GM21528 (cell line): Measurements from ENCODE around the gene TRIP10.

ENCODE experiments used
- ATAC-seq: cut with Tn5 transposase; IDR thresholded peaks from one replicate; pipeline ENCODE4 v1.9.1; 2021; ENCODE audit warnings: mild to moderate bottlenecking, moderate library complexity; ENCODE audit not compliant: unreplicated experiment, low FRiP score

Gene TRIP10

DNA sequence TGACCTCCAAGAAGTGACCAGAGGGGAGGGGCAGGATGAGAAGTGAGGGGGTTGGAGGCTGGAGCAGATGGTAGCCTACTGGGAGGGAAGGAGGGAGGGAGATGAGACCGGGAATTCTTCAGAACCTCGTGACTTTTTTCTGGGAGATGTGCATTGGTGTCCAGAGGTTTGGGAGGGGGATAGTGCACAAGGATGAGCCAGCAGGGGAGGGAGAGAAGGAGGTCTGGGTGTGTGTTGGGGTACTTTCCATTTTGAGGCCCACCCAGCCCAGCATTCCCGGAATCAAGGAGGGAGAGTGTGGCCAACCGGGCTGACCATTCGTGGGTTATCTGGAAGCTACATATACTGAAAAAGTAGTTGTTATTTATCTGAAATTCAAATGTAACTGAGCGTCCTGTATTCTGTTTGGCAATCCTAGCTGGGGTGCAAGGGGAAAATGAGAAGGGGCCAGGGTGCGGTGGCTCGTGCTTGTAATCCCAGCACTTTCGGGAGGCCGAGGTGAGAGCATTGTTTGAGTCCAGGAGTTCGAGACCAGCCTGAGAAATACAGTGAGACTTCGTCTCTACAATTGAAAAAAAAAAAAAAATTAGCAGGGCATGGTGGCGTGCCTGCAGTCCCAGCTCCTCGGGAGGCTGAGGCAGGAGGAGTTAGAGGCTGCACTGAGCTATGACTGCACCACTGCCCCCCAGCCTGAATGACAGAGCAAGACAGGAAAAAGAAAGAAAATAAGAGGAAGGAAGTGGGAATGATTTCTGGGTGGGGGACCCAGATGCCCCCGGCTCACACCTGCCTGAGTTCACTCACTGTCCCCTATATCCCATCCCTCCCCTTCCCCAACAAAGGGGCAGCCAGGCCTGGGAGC is 14.6 kb upstream of the TRIP10 start:
- no peak for ATAC-seq

DNA sequence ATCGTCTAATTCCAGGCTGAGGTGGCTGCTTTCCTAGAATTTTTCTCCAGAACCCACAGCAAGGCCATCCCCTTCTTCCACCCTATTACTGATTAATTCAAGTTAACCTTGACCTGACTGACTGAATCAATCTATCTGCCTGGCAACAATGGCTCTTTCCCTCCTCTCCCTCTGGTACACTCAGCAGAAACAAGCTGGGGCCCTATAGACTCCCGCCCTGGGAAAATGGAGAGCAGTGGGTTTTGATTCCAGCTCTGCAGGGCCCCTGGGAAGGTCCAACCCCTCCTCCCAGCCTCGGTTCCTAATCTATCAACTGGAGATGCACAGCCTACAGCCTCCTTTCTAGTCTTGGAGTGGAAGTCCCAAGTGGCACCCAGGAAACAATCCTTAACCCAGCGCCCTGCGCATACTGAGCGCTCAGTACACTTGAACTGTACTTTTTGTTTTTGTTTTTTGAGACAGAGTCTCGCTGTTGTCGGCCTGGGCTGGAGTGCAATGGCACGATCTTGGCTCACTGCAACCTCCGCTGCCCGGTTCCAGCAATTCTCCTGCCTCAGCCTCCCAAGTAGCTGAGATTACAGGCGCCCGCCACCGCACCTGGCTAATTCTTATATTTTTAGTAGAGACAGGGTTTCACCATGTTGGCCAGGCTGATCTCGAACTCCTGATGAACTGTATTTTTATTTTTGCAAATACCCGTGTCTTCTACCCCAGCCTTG is 13.8 kb upstream of the TRIP10 start:
- no peak for ATAC-seq

DNA sequence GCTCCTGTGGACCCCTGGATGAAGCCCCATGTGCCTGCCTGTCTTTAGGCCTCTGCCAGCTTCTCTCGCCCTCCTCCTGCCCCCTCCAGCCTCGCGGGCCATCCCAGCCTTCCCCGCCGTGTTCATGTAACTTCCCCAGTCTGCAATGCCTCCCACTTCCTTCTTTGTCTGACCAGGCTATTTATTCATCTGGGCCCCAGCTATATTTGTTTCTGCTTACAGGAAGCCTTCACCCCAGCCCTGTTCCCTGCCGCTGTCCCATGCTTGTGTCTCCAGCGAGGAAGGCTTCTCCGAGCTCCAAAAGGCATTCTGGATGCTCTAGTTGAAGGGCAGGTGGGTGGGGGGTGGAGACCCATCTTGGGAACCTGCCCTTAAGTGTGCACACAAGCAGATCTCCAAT is 11.1 kb upstream of the TRIP10 start:
- no peak for ATAC-seq

- no peak for ATAC-seq
Observed at GRCh38 chr19:6729573-6730152, 9.8 kb upstream of the TRIP10 start.

DNA sequence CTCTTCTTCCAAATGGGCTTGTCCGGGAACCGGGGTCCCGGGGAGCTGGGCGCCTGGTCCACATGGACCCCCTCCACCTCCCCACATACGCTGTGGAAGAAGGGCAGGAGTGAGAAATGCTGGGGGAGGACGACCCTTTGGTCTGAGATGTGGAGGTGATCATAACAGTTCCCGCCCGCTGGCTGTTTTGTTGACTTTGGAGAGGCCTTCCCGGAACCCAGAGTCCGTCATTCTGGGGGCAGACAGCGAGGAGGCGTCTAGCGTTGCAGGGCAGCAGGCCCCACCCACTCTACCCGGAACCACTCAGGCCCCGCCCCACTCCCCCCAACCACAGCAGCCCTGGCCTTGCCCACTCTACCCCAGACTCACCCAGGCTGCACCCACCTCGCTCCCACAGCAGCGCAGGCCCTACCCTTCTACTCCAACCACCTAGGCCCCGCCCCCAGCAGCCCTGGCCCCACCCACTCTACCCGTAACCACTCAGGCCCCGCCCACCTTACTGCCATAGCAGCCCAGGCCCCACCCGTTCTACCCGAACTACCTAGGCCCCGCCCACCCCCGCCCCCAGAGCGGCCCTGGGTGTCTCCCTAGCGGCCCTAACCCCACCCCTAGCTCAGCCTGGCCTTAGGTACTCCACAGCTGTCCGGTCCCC is 9.2 kb upstream of the TRIP10 start:
- ATAC-seq = no peak

- no peak for ATAC-seq
Observed at GRCh38 chr19:6730941-6731670, 8.4 kb upstream of the TRIP10 start.

GRCh38 chr19:6731822-6732221 is 7.7 kb upstream of the TRIP10 start:
- no peak for ATAC-seq

DNA sequence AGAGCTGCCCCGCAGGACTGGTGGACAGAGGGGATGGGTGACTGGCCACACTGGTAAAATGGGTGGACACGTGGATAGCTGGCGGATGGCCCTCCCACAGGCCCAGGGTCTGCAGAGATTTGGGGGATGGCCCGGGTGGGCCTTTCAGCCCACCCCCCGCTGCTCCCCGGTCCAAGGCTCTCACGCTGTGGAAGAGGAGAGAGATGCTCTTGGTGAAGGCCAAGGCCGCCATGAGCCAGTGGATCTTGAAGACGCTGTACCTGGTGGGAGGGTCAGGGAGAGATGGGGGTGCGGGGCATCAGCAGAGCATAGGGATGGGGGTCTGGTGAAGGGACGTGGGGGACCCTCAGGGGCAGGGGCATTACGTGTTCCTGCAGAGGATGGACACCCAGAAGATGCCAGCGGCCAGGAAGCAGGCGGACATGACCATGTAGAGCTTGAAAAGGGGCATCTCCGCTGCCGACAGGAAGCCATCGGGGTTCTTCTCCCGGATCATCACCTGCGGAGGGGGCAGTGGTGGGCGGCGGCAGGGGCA is 6.6 kb upstream of the TRIP10 start:
- no peak for ATAC-seq

DNA sequence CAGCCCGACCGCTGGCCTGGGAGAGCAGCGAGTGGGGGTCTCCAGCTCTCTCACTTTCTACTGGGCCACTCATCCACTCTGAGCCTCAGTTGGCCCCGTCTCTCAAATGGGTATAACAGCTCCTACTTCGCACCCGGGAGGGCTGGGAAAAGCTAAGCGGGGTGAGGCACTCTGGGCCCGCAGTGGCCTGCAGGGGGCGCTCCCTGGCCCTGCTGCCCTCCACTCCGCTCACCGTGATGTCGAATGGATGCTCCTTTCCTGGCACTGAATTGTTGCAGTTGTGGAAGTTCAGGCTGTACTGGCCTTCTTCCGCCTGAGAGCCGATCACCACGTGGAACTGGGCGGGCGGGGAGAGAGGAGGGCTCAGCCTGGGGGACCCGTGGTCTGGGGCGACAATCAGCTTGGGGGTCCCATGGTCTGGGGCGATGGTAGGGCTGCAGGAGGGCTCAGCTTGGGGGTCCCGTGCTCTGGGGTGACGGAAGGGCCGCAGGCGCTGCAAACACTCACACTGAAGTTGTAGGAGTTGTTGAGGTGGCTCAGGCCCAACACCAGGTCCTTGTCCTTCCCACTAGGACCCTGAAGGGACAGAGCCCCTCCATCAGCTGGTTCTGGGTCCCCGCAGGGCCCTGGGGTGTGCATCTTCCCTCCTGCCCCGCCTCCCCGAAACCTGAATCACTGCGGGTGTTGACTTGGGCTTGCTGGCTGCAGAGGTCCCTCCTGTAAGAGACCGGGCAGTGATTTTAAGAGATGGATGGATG is 6.0 kb upstream of the TRIP10 start:
- ATAC-seq = no peak

DNA sequence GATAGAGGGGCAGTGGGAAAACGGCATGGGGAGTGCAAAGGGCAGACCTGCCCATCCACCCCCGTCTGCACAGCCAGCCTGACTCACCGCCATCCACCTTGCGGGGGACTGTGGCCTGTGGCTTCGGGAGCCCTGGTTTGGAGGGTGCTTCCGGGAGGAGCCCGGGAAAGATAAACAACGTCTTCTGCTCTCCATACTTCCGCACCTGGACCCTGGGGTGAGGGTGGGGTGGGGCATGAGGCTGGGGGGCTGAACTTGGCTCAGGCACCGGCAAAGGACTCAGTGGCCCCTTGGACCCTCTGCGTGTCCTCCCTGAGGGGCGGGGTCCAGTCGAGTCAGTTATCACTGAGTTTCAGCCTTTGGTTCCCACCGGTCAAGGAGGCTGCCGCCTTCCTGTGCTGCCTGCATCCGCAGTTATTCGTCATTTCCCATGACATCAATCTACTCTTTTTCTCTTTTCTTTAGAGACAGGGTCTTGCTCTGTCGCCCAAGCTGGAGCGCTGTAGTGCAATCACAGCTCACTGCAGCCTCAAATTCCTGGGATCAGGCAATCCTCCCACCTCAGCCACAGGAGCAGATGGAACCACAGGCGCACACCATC is 5.3 kb upstream of the TRIP10 start:
- ATAC-seq = no peak

DNA sequence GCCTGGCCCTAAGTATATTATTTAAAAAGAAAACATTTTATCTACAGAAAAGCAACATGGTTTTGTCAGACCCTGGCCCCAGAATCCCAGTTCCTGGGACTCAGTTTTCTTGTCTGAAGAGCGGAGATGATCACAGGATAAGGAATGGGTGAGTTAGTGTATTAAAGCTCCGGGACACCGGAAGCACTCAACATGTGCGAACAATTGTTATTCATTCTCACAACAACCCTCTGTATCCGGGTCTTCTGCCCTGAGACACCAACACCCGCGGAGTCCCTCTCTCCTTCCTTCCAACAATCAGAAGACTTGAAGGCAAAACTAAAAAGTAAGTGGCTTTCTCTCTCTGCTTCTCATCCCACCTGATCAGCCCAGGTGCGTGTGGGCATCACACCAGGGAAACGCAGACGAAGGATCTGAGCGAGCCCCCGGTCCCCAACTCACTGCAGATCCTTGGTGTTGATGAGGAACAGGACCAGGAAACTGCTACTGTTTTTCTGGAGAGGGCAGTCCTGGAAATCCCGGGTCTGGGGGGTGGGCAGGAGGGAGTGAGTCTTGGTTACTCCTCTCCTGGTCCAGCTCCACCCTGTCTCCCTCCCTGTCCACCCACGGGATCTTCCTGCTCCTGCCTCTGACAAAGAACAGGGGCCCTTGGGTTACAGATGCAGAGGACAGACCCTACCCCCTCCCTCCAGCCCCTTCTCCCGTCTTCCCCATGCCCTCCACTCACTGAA is 4.1 kb upstream of the TRIP10 start:
- no peak for ATAC-seq

DNA sequence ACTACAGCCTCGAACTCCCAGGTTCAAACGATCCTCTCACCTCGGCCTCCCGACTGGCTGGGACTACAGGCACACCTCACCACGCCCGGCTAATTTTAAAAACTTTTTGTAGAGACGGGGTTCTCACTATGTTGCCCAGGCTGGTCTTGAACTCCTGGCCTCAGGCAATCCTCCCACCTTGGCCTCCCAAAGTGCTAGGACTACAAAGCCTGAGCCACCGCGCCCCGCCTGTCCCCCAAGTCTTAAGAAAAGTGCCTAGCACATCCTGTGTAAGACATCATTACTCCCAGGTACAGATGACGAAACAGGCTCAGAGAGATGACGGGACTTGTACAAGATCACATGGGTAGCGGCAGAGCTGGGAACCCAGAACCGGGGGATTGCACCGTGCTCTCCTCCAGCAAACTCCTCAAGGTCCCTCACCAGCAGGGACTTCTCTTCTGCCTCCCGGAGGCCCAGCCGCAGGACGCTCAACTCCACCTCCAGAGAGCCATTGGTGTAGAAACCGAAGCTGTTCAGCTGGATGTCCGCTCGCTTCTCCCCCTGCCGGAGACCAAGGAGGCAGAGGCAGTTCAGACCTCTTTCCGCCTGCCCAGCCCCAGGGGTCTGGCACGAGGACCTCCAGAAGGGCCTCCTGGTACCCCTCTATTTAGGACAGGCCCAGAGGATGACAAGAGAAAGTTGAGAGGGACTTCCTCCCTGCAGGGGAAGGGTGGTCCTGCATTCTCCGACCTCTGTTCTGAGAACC is 3.1 kb upstream of the TRIP10 start:
- ATAC-seq = no peak

- ATAC-seq = no peak
Observed at GRCh38 chr19:6736917-6737283, 2.6 kb upstream of the TRIP10 start.

- ATAC-seq = peak; percentile 60
Observed at GRCh38 chr19:6737284-6737872, 2.1 kb upstream of the TRIP10 start, which contains the start of gene GPR108. Gene GPR108, minus strand, starts transcription at chr19:6737580. Its CDS starts 4 bp downstream, at chr19:6737576.

DNA sequence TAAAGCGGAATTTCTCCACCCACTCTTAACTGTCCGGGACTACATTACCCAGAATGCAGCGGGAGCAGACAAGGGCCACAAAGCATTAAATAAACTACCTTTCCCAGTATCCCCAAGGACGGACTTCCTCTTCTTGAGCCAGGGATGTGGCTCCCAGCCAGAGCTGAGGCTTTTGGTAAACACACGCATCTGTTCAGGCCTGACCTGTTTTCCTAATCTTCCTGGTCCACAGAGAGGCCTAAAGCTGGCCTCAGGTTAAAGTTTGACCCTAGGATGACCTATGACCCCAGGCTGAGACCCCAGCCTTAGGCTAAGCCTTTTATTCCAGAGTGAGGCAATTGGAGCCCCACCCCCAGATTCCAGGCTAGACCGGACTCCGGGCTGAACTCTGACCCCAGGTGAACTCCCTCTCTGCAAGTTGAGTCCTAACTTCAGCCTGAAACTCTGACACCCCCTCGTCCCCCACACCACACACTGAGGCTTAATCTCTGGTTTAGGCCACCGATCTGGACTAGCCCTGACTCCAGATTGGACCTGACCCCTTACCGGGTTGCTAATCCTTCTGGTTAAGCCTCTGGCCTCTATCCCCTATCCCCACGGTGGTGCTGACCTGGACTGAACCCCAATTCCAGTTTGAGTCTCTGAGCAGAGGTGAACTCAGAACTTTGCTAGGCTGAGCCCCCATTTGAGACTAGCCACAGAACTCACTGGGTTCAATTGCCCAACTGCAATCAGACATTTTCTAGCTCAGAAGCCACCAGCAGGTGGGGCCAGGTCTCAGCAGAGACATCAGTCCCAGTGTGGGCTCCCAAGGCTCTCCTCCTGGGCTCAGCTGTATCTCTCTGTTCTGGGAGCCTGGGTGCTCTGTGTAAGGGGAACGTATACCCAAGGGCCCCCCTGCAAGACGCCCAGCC is 1.4 kb upstream of the TRIP10 start:
- ATAC-seq = peak; percentile 8

DNA sequence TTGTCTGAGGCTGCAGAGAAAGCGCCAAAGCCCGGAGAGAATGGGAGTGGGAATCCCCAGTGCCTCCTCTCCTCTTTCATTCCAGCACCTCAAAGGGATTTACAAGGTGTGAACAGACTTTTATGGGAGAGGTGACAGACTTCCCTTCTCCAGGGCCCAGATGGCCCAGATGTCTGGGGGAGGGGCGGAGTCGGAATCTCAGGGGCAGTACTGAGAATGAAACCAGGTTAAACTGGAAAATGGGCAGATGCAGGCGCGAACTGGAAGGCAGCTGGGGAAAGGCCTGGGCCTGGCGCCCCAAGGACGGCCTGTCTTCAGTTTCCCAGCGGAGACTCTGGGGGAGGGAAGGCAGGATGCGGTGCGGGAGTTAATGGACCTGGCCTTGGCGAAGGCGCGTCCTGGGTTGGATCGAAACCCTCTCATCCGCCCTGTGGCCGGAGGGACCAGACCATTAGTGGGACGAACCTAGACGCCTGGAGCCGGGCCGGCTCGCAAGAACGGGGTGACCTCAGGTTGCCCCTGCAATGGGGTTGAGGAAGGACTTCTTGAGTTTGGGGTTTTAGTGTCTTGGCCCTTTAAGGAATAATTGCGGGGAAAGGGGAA is 592 bp upstream of the TRIP10 start:
- no peak for ATAC-seq
